Muscle layer of colon (tissue), 2 donors: ENCODE data around the gene NELFCD.
"Not testable (repeated sequence)": the region's sequence is repeated elsewhere in the genome, so short reads cannot be mapped to it uniquely, and the experiment has no call there.

ENCODE experiments used
- H3K27ac ChIP-seq: one replicate; pipeline ENCODE4 v1.7.0; 2013; ENCODE audit warnings: low read depth, mild to moderate bottlenecking, low read length, moderate library complexity
- H3K27me3 ChIP-seq, 2 donors: one replicate each; pipeline ENCODE4 v1.7.0; 2013; ENCODE audit warnings: low read length in 2 of 2, mild to moderate bottlenecking in 2 of 2; ENCODE audit not compliant: insufficient read depth in 2 of 2, control insufficient read depth in 1 of 2
- H3K36me3 ChIP-seq: one replicate; pipeline ENCODE4 v1.7.0; 2013; ENCODE audit warnings: mild to moderate bottlenecking, low read length; ENCODE audit not compliant: insufficient read depth
- H3K4me1 ChIP-seq: one replicate; pipeline ENCODE4 v1.7.0; 2013; ENCODE audit warnings: mild to moderate bottlenecking, low read length; ENCODE audit not compliant: insufficient read depth
- H3K4me3 ChIP-seq, 2 donors: one replicate each; pipeline ENCODE4 v1.7.0; 2013; ENCODE audit warnings: low read length in 2 of 2, low read depth in 1 of 2, mild to moderate bottlenecking in 1 of 2, moderate library complexity in 1 of 2
- H3K9ac ChIP-seq: one replicate; pipeline ENCODE4 v1.7.0; 2013; ENCODE audit warnings: low read length
- H3K9me3 ChIP-seq: one replicate; pipeline ENCODE4 v1.7.0; 2013; ENCODE audit warnings: mild to moderate bottlenecking, low read length
- donor health status: abdominal sarcoma.
- donor health status: Adenocarcinoma of cecum.

Gene NELFCD

DNA sequence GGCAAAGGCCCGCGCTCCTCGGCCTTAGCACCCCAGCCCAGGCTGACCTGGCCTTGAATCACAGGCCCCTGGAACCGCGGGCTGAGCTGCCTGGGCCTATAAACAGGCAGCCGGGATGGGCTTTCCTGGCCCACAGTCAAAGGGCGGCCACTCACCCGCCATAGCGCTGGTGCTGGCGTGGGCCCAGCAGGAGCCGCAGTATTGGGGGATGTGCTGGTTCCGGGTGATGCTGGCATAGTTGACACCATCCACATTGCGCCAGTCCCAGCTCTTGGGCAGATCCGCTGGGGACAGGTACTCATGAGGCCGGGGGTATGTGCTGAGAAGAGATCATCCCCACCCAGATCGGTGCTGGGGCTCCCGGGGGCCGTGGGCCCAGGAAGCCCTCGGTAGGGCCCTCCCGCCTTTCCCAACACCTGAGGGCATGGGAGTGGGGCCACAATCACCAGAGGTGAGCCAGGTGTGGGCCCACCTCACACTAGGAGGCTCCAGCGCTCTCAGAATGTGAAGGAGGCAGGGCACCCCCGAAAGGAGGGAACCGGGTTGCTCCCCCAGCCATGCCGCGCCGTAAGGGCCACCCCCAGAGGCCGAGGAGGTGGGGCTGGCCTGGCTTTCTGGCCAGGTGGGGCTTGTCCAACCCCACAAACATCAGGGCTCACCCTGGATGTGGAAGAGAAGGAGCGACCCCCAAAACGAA lies 25.3 kb downstream of the NELFCD start:
- Histone ChIP-seq H3K9me3 (no peaks in the 10 kb centered on the region), H3K4me1 (peaks cover 27% of the 10 kb centered on the region), H3K36me3 (peaks cover 8% of the 10 kb centered on the region), H3K4me3 (peak overlapping the region; percentile 66 to 88), H3K9ac (peak overlapping the region; percentile 74), H3K27me3 (no peaks in the 10 kb centered on the region), H3K27ac (peak overlapping the region; percentile 77)

DNA sequence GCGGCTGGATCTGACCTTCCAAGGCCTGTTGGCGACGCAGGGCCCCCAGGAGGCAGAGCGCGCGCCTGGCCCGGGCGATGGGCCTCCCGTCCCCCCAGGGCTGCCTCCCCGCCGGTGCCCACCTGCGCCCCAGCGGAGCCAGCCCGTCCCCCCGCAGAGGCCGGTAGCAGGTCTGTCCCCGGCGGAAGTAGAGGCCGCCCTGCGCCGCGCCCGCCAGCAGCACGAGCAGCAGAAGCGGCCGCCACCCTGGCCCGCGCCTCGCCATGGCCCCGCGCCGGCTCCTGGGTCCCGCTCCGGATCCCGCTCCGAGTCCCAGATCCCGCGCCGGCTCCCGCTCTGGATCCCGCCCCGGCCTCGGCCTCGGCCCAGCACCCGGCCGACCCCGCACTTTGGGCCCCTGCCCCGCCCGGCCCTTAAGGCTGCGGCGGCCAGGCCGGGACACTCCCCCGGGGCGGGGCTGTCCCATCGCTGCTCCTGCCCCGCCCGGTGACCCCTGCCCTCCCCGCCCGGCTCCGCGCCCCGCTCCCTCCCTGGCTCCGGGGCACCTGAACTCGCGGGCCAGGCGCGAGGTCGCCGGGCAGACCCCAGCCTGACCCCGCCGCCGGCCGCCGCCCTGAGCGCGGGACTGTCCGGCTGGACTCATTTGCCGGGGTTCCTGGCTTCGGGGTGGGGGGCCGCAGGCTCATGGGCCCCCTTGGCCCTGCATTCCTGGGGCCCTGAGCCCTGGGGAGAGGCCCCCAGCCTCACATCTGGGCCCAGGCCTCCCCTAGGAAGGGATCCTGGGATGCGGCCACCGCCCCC lies 26.0 kb downstream of the NELFCD start, which contains the start of gene CTSZ:
TSS of gene CTSZ (minus strand) at position 391 of the 801 bp plus-strand sequence. CDS start at position 265, 126 bp downstream.
- Histone ChIP-seq H3K9ac (peak within 1 kb of the TSS; percentile 74), H3K4me1 (peaks cover 27% of the 10 kb centered on the region), H3K4me3 (peak within 1 kb of the TSS; percentile 66 to 88)

DNA sequence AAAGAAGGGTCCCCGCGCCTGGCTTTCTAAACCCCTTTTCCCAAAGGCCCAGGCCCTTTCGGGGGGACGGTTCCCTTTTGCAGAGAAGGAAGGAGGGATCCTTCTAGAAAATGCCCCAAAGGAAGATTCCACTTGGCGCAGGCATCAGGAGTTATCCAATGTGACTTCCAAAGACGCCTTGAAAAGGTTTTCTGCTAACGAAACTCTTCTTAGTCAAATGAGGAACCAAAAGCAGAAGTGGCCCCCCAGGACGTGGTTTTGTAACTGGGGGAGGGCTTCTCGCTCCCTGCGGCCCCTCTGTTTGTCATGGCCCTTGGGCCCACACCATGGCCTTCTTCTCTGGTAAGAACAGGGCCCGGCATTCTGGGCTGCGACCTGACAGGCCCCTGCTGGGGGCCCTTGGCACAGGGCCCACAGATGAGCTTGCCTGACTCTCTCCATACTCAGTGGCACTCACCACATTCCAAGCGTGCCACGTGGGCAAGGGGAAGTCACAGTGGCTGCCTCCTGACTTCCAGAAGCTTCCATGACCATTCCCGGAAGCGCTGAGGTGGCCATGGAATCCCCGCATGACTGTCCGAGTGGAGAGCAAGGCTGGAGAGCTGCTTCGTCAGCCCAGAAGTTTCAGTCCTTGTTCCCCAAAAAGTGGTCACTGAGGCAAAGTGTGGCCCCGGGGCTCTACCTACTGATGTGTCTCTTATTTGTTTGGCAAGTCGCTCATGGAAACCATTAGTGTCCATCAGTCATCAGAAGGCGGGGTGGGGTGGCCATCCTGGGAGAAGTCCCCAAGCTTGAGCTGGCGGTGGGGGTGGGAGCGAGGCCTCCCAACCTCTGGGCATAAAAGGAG lies 26.8 kb downstream of the NELFCD start:
- Histone ChIP-seq H3K36me3 (no peaks in the 10 kb centered on the region), H3K4me3 (peak overlapping the region in 1 of 2 donors; percentile 66), H3K9me3 (no peaks in the 10 kb centered on the region), H3K9ac (no peak overlapping the region), H3K27ac (no peak overlapping the region), H3K4me1 (peaks cover 27% of the 10 kb centered on the region), H3K27me3 (no peaks in the 10 kb centered on the region)

More for the DNA sequence above, 26.0 kb downstream of the NELFCD start, which contains the start of gene CTSZ:
- peaks cover 4% of the 10 kb centered on the region for H3K36me3 ChIP-seq
- no peaks in the 10 kb centered on the region for H3K27me3 ChIP-seq
- H3K27ac ChIP-seq, result peak within 1 kb of the TSS; percentile 77
- no peaks in the 10 kb centered on the region for H3K9me3 ChIP-seq

DNA sequence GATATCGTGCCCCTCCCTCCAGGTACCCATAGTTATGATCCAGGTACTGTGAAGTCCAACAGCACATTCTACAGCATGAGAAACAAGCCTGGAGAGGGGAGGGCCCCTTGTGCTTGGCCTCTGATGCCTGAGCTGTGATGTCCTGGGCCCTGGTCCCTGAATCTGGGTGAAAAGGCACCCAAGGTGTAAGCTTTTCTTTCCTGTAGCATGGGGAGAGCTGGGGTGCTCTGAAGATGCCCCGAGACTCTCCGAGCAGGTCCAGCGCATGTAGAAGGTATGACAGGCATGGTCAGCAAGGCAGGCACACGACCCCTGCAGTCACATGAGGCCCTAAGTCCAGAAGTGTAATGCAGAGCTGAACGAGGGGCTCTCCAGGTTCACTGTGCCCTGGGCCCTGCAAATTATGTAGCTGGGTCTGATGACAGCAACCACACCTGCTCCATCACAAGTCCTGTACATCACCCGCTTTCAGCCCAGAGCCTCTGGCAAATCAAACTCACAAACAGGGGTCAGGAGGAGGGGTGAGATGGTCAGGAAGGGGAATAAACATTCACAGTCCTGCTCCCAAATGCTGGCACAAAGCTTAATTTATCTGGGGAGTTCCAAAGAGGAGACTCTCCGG lies 27.8 kb downstream of the NELFCD start:
- no peak overlapping the region for H3K4me3 ChIP-seq
- H3K4me1 ChIP-seq, result peaks cover 22% of the 10 kb centered on the region
- no peaks in the 10 kb centered on the region for H3K27me3 ChIP-seq
- no peak overlapping the region for H3K9ac ChIP-seq
- H3K36me3 ChIP-seq, result no peaks in the 10 kb centered on the region
- peak overlapping the region; percentile 46 for H3K27ac ChIP-seq
- H3K9me3 ChIP-seq, result no peaks in the 10 kb centered on the region

DNA sequence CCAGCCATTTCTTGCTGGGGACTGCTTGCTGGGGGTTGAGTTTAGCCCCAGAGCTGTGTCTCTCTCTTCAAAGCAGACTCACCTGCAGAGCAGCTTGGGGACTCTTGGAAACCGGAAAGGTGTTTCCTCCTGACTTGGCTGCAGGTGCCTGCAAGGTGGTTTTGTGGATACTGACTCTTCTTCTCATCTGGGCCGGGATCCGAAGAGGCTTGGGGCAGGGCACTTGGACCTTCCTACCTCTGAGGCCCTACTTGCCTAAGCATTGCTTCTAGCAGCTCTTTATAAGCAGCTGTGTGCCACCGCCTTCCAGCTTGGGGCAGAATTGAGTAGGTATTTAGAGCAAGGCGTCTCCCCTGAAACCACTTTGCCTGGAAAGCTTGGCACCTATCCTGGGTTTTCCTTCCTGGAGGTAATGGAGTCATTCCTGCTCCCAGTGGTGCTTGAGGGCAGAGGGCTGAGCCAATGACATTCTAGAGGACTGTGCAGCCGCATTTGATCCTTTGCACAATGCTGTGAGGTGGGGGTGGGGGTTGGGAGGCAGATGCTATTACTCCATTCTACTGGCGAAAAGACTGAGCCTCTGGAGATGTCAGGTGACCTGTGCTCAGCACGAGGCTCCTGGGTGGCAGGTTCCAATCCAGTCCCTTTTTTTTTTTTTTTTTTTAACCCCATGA lies 29.4 kb downstream of the NELFCD start:
- no peaks in the 10 kb centered on the region for H3K9me3 ChIP-seq
- no peak overlapping the region for H3K4me3 ChIP-seq
- H3K27me3 ChIP-seq, result no peaks in the 10 kb centered on the region
- no peak overlapping the region for H3K27ac ChIP-seq
- no peaks in the 10 kb centered on the region for H3K36me3 ChIP-seq
- no peak overlapping the region for H3K9ac ChIP-seq
- peaks cover 10% of the 10 kb centered on the region for H3K4me1 ChIP-seq

DNA sequence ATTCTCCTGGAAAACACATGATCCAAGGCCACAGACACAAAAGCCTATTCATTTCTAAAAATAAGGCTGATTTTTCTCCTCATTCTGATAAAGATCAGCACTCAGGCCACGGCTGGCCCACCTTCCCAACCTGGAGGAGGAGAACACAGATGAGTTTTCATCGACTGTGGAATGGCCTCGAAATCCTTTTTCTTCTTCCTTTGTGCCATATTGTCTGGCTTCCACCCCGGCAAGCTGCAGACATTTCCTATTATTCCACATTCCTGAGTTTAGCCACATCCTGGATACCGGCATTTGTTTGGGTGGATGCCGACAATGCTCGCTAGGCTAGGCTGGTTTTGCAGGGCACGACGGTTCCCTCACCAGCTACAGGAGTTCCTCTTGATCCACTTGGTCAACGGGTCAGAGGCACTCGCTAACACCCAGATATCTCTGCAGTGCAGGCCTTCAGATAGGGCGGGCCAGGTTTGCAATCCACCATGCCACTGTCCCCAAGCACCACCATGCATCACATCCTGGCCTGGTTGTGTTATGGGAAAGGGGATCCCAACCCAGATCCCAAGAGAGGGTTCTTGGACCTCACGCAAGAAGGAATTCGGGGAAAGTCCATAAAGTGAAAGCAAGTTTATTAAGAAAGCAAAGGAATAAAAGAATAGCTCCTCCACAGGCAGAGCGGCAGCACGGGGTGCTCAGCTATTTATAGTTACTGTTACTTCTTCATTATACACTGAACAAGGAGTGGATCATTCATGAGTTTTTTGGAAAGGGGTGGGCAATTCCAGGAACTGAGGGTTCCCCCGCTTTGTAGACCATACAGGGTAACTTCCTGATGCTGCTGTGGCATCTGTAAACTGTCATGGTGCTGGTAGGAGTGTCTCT lies 30.2 kb downstream of the NELFCD start:
- Histone ChIP-seq H3K9ac (no peak overlapping the region), H3K27ac (no peak overlapping the region), H3K27me3 (no peaks in the 10 kb centered on the region), H3K4me1 (peaks cover 2% of the 10 kb centered on the region), H3K36me3 (no peaks in the 10 kb centered on the region), H3K4me3 (no peak overlapping the region), H3K9me3 (no peaks in the 10 kb centered on the region)

DNA sequence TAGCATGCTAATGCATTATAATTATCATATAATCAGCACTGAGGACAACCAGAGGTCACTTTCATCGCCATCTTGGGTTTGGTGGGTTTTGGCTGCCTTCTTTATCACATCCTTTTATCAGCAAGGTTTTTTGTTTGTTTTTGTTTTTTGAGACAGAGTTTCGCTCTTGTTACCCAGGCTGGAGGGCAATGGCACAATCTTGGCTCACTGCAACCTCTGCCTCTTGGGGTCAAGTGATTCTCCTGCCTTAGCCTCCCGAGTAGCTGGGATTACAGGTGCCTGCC lies 30.8 kb downstream of the NELFCD start:
- H3K27me3 ChIP-seq, H3K36me3 ChIP-seq, H3K4me3 ChIP-seq, H3K9ac ChIP-seq, H3K4me1 ChIP-seq, H3K9me3 ChIP-seq, H3K27ac ChIP-seq: not testable (repeated sequence)

DNA sequence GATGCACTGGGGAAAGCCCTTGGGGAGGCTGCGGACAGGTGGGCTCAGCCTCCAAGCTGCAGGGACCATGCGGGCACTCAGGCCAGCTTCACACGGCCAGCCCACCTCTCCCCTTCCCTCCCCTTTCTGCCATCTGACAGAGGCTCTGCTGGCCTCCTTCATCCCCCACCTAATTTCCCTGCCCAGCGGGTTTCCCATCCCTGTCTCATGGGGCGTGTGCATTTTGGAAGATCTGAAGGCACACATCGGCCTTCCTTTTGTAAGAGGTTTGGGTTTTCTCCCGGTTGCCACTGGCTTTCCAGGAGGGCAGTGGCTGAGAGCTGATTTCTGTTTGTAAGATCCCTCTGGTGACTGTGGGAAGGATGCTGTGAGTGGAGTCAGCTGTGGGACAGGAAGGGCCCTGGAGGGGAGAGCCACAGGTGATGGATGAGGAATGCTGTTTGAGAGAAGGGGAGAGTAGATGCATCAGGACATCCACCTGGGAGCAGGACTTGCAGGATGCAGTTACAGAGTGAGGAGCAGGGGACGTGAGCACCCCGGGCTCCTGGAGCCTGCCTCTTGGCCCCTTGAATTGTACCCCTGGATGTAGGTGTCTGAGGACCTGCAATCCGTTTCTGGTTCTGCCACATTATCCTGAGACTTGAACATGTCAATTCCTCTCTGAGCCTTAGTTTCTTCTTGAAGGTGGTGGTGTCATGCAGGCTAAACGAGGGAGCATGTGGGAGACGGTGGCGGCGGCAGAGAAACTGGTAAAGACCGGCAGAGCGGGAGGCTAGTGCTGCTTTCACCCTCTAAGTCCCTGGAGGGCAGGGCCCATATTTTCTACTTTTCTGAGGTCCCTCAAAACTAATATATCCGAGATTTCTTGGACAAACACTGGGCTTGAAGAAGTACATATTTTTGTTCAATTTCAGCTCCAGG lies 32.2 kb downstream of the NELFCD start:
- Histone ChIP-seq H3K9me3 (no peaks in the 10 kb centered on the region), H3K9ac (no peak overlapping the region), H3K4me1 (no peaks in the 10 kb centered on the region), H3K27ac (no peak overlapping the region), H3K36me3 (no peaks in the 10 kb centered on the region), H3K27me3 (no peaks in the 10 kb centered on the region), H3K4me3 (no peak overlapping the region)

DNA sequence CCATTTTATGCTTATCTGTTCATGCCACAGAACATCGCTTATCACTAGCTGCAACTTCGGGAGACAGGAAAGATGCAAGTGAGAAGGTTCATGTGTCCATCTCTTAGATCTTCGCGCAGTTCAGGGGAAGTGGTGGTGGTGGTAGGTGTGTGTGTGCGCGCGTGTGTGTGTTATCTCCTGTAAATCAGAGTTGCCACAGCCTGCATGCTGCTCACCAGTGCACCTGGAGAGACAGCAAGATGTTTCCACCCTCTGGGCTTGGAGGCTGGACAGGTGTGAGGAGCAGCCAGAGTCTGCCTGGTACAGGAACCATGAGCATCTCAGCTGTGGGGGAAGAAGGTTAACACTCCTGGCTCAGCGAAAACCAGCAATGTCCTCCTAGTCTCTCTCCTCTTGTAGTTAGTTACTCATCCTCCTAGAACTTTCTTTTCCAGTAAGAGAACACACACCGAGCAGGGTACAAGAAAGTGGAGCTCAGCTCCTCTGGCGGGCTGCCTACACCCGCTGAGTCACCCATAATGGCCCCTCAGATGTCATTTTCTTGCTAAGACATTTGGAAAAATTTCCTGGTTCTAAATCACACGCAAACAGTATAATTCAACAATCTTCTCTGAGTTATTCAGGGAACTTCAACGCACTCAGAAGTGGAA lies 33.0 kb downstream of the NELFCD start:
- no peaks in the 10 kb centered on the region for H3K36me3 ChIP-seq
- no peak overlapping the region for H3K4me3 ChIP-seq
- no peaks in the 10 kb centered on the region for H3K9me3 ChIP-seq
- H3K4me1 ChIP-seq, result no peaks in the 10 kb centered on the region
- no peaks in the 10 kb centered on the region for H3K27me3 ChIP-seq
- no peak overlapping the region for H3K9ac ChIP-seq
- no peak overlapping the region for H3K27ac ChIP-seq
